WTC11 (cell line): ENCODE data around the gene TRMT2A. TPM values are rescaled to one million over a fixed set of nuclear protein-coding genes. Genes with fewer than 3 reads are reported as not detected.

Experiments
- ATAC-seq: fragments of 200-7000 bp; cut with Tn5 transposase; 2 replicates; pipeline ENCODE4 v1.10.0; 2021; ENCODE audit warnings: mild to moderate bottlenecking, moderate library complexity
- CTCF ChIA-PET: fragments of 300-600 bp; sonication (Branson Sonifier 250); formaldehyde crosslinking; loops from one replicate; lab custom pipeline; 2021; ENCODE audit warnings: antibody characterized with exemption; lab: Charles Lee
- POLR2A ChIA-PET: fragments of 350-600 bp; sonication (Branson Sonifier 250); formaldehyde crosslinking; loops from one replicate; lab custom pipeline; 2021; ENCODE audit warnings: antibody characterized with exemption; lab: Charles Lee
- DNase-seq: peaks from one replicate; pipeline ENCODE4 v3.0.0; 2021; ENCODE audit warnings: low spot score
- H3K27ac Mint-ChIP-seq: 2 replicates; pipeline ENCODE4 v1.8.0; 2021; ENCODE audit warnings: mixed read lengths
- H3K27me3 Mint-ChIP-seq: 2 replicates; pipeline ENCODE4 v1.8.0; 2021; ENCODE audit warnings: low read depth, mild to moderate bottlenecking, moderate library complexity, mixed read lengths
- H3K36me3 Mint-ChIP-seq: 2 replicates; pipeline ENCODE4 v1.8.0; 2021; ENCODE audit warnings: mixed read lengths
- H3K4me1 Mint-ChIP-seq: 2 replicates; pipeline ENCODE4 v1.8.0; 2022; ENCODE audit warnings: mixed read lengths
- H3K4me3 Mint-ChIP-seq: 2 replicates; pipeline ENCODE4 v1.8.0; 2021; ENCODE audit warnings: mild to moderate bottlenecking, moderate library complexity, mixed read lengths
- H3K9me3 Mint-ChIP-seq: 2 replicates; pipeline ENCODE4 v1.8.0; 2021; ENCODE audit warnings: mixed read lengths
- AR ChIP-seq: fragments of 250-450 bp; sonication (Bioruptor Pico); IDR thresholded peaks from 2 replicates; pipeline ENCODE4 v1.9.0; 2021; ENCODE audit warnings: mild to moderate bottlenecking
- ATF3 ChIP-seq: sonication (generic); formaldehyde crosslinking; conservative IDR thresholded peaks from 2 replicates; pipeline ENCODE4 v1.8.1; 2022; ENCODE audit warnings: mild to moderate bottlenecking, missing genetic modification reagents
- CDX4 ChIP-seq: fragments of 250-450 bp; sonication (Bioruptor Pico); IDR thresholded peaks from 2 replicates; pipeline ENCODE4 v1.9.0; 2021; ENCODE audit warnings: moderate library complexity, mild to moderate bottlenecking, inconsistent platforms, borderline replicate concordance
- FOXJ3 ChIP-seq: sonication (generic); formaldehyde crosslinking; IDR thresholded peaks from 2 replicates; pipeline ENCODE4 v1.9.0; 2021; ENCODE audit warnings: missing genetic modification reagents, mild to moderate bottlenecking, borderline replicate concordance
- FOXK1 ChIP-seq: sonication (generic); formaldehyde crosslinking; IDR thresholded peaks from 2 replicates; pipeline ENCODE4 v1.8.0; 2022; ENCODE audit warnings: mild to moderate bottlenecking, moderate library complexity, missing genetic modification reagents
- GTF2I ChIP-seq: fragments of 250-450 bp; sonication (Bioruptor Pico); conservative IDR thresholded peaks from 2 replicates; pipeline ENCODE4 v1.4.0; 2021; ENCODE audit warnings: mild to moderate bottlenecking
- JAZF1 ChIP-seq: fragments of 250-450 bp; sonication (Bioruptor Pico); IDR thresholded peaks from 2 replicates; pipeline ENCODE4 v1.9.0; 2021; ENCODE audit warnings: moderate library complexity, mild to moderate bottlenecking, inconsistent platforms
- KAT7 ChIP-seq: sonication (generic); formaldehyde crosslinking; IDR thresholded peaks from 2 replicates; pipeline ENCODE4 v1.8.1; 2023; ENCODE audit warnings: missing genetic modification reagents, mild to moderate bottlenecking, borderline replicate concordance
- MLX ChIP-seq: sonication (generic); formaldehyde crosslinking; IDR thresholded peaks from 2 replicates; pipeline ENCODE4 v1.8.1; 2023; ENCODE audit warnings: mild to moderate bottlenecking, missing genetic modification reagents, moderate library complexity
- MXD4 ChIP-seq: fragments of 250-450 bp; sonication (Bioruptor Pico); IDR thresholded peaks from 2 replicates; pipeline ENCODE4 v1.8.0; 2021; ENCODE audit warnings: mild to moderate bottlenecking, moderate library complexity, borderline replicate concordance
- NR1H2 ChIP-seq: sonication (generic); formaldehyde crosslinking; IDR thresholded peaks from 2 replicates; pipeline ENCODE4 v1.9.0; 2021; ENCODE audit warnings: mild to moderate bottlenecking, moderate library complexity, missing genetic modification reagents
- PRDM15 ChIP-seq: sonication (generic); formaldehyde crosslinking; IDR thresholded peaks from 2 replicates; pipeline ENCODE4 v1.8.0; 2022; ENCODE audit warnings: missing genetic modification reagents
- SMAD4 ChIP-seq: sonication (generic); formaldehyde crosslinking; IDR thresholded peaks from 2 replicates; pipeline ENCODE4 v1.8.0; 2022; ENCODE audit warnings: mild to moderate bottlenecking, missing genetic modification reagents
- SP1 ChIP-seq: sonication (generic); formaldehyde crosslinking; conservative IDR thresholded peaks from 2 replicates; pipeline ENCODE4 v1.8.1; 2022; ENCODE audit warnings: missing genetic modification reagents
- TEAD4 ChIP-seq: sonication (generic); formaldehyde crosslinking; IDR thresholded peaks from 2 replicates; pipeline ENCODE4 v1.8.0; 2022; ENCODE audit warnings: mild to moderate bottlenecking, missing genetic modification reagents
- TP53 ChIP-seq: sonication (generic); formaldehyde crosslinking; IDR thresholded peaks from 2 replicates; pipeline ENCODE4 v1.8.1; 2023; ENCODE audit warnings: mild to moderate bottlenecking, missing genetic modification reagents
- ZBTB43 ChIP-seq: sonication (generic); formaldehyde crosslinking; IDR thresholded peaks from 2 replicates; pipeline ENCODE4 v1.8.1; 2023; ENCODE audit warnings: mild to moderate bottlenecking, missing genetic modification reagents
- ZNF121 ChIP-seq: sonication (generic); formaldehyde crosslinking; IDR thresholded peaks from 2 replicates; pipeline ENCODE4 v1.8.0; 2023; ENCODE audit warnings: missing genetic modification reagents
- ZNF138 ChIP-seq: sonication (generic); formaldehyde crosslinking; conservative IDR thresholded peaks from 2 replicates; pipeline ENCODE4 v1.8.1; 2022; ENCODE audit warnings: mild to moderate bottlenecking, moderate library complexity, missing genetic modification reagents
- ZNF425 ChIP-seq: fragments of 250-450 bp; sonication (Bioruptor Pico); conservative IDR thresholded peaks from 2 replicates; pipeline ENCODE4 v1.9.0; 2021; ENCODE audit warnings: mild to moderate bottlenecking
- total RNA-seq: library from RNA; stranded (reverse); gene quantifications from 3 replicates; pipeline ENCODE4 v1.2.3, GENCODE V29; 2021

Gene TRMT2A
- total RNA-seq, 1 experiment from 2014 or later: 68.6 TPM

GRCh38 chr22:20159076-20159475 lies 42.0 kb upstream of the TRMT2A start:
- ChIA-PET POLR2A (interaction anchor here (0.6 kb wide), 1 partner anchor 125 kb away, joined by 3 read pairs; no protein-coding TSS in a partner anchor), CTCF (interaction anchor here (0.9 to 2.7 kb wide), 18 partner anchors 9 to 259 kb away, joined by 3 to 50 read pairs (median 6); partner anchors contain the start of gene DGCR6L)
- H3K36me3 Mint-ChIP-seq: no peaks in the 10 kb centered on the region
- H3K27me3 Mint-ChIP-seq: no peaks in the 10 kb centered on the region
- no peak overlapping the region for H3K4me3 Mint-ChIP-seq
- peaks cover 5% of the 10 kb centered on the region for H3K4me1 Mint-ChIP-seq
- TF ChIP-seq ZBTB43 (CRISPR knock-in tag) (no peak), FOXJ3 (CRISPR knock-in tag) (no peak), FOXK1 (CRISPR knock-in tag) (no peak), TEAD4 (CRISPR knock-in tag) (no peak), ATF3 (CRISPR knock-in tag) (no peak), PRDM15 (CRISPR knock-in tag) (no peak), NR1H2 (CRISPR knock-in tag) (no peak), SMAD4 (CRISPR knock-in tag) (no peak), JAZF1 (CRISPR knock-in tag) (no peak), ZNF138 (CRISPR knock-in tag) (no peak), ZNF121 (CRISPR knock-in tag) (no peak), ZNF425 (CRISPR knock-in tag) (no peak), AR (CRISPR knock-in tag) (no peak), SP1 (CRISPR knock-in tag) (no peak), MXD4 (CRISPR knock-in tag) (no peak), CDX4 (no peak), KAT7 (CRISPR knock-in tag) (no peak), GTF2I (CRISPR knock-in tag) (no peak), TP53 (CRISPR knock-in tag) (no peak), MLX (CRISPR knock-in tag) (no peak)
- no peaks in the 10 kb centered on the region; the same call in 1 of the 2 replicates for H3K9me3 Mint-ChIP-seq
- DNase-seq (peak; percentile 72), ATAC-seq (peak; percentile 85)
- H3K27ac Mint-ChIP-seq: no peak overlapping the region
